Activated CD4-positive, CD25-positive, alpha-beta regulatory T cell treated with anti-CD3 and anti-CD28 coated beads, Interleukin-2, amount 50 U/mL, for 24 hours (primary cell): ENCODE measurements around the gene KSR1.
"Not testable (repeated sequence)": the region's sequence is repeated elsewhere in the genome, so short reads cannot be mapped to it uniquely, and the experiment has no call there.

Experiments
- ATAC-seq, 2 donors: fragments of 150-1000 bp; cut with Tn5 transposase; one replicate each; pipeline ENCODE4 v1.10.0; 2021; ENCODE audit warnings: mild to moderate bottlenecking in 1 of 2, moderate library complexity in 1 of 2

Gene KSR1

GRCh38 chr17:27455236-27455913 is 873 bp upstream of the KSR1 start:
- no peak for ATAC-seq

- peak in 1 of 2 donors; percentile 33 for ATAC-seq
Measured at GRCh38 chr17:27456681-27457359, 572 bp downstream of the KSR1 start.

- no peak for ATAC-seq
Measured at GRCh38 chr17:27457360-27457715, 1.1 kb downstream of the KSR1 start.

- no peak for ATAC-seq
Measured at GRCh38 chr17:27457731-27458523, 1.7 kb downstream of the KSR1 start.

- ATAC-seq = no peak
Measured at GRCh38 chr17:27458524-27458908, 2.3 kb downstream of the KSR1 start.

GRCh38 chr17:27459433-27459832 is 3.2 kb downstream of the KSR1 start:
- no peak for ATAC-seq

- ATAC-seq = no peak
Measured at GRCh38 chr17:27460196-27460725, 4.0 kb downstream of the KSR1 start.

- no peak for ATAC-seq
Measured at GRCh38 chr17:27461192-27461859, 5.1 kb downstream of the KSR1 start.

GRCh38 chr17:27462149-27462548 is 5.9 kb downstream of the KSR1 start:
- ATAC-seq = no peak

GRCh38 chr17:27462714-27463113 is 6.5 kb downstream of the KSR1 start:
- no peak for ATAC-seq

- ATAC-seq = no peak
Measured at GRCh38 chr17:27463235-27463677, 7.0 kb downstream of the KSR1 start.

- not testable (repeated sequence) for ATAC-seq
Measured at GRCh38 chr17:27464019-27464418, 7.8 kb downstream of the KSR1 start.

- no peak for ATAC-seq
Measured at GRCh38 chr17:27464431-27464830, 8.2 kb downstream of the KSR1 start.

- not testable (repeated sequence) for ATAC-seq
Measured at GRCh38 chr17:27465875-27466274, 9.6 kb downstream of the KSR1 start.

GRCh38 chr17:27466376-27466742 is 10.1 kb downstream of the KSR1 start:
- peak; percentile 5 to 7 for ATAC-seq

- ATAC-seq = peak; percentile 85 to 86
Measured at GRCh38 chr17:27466743-27467375, 10.6 kb downstream of the KSR1 start.

GRCh38 chr17:27469256-27469655 is 13.0 kb downstream of the KSR1 start:
- ATAC-seq = no peak

- peak; percentile 79 to 81 for ATAC-seq
Measured at GRCh38 chr17:27471321-27472269, 15.3 kb downstream of the KSR1 start.

- ATAC-seq = peak; percentile 57 to 59
Measured at GRCh38 chr17:27473190-27473747, 17.0 kb downstream of the KSR1 start.

- ATAC-seq = peak; percentile 9 to 11
Measured at GRCh38 chr17:27473748-27474609, 17.7 kb downstream of the KSR1 start.
